ENCODE data around the gene A1BG.
"Not testable (repeated sequence)": the region's sequence is repeated elsewhere in the genome, so short reads cannot be mapped to it uniquely, and the experiment has no call there.

The A1BG gene

GRCh38 chr19:58380662-58381459 lies 27.6 kb upstream of the A1BG start, which contains the start of gene ZNF837:
Gene ZNF837, minus strand, starts transcription at chr19:58381030. Its CDS starts 11,698 bp downstream, at chr19:58369332.
- Histone ChIP-seq H3K36me3 (ENCODE audit: insufficient read depth, low read length) (no peaks in the 10 kb centered on the region), H3K4me2 (ENCODE audit: low read depth, low read length, poor library complexity, severe bottlenecking) (peak within 1 kb of the TSS; percentile 84), H3F3A (ENCODE audit: low read depth) (no peaks in the 10 kb centered on the region), H3K9ac (ENCODE audit: low read depth, low read length, poor library complexity, severe bottlenecking) (peak within 1 kb of the TSS; percentile 83), H3K9me3 (ENCODE audit: insufficient read depth, low read depth, low read length) (no peaks in the 10 kb centered on the region), H2AFZ (ENCODE audit: low read length) (peak within 1 kb of the TSS; percentile 92), H3K27me3 (ENCODE audit: insufficient read depth, low read length, poor library complexity, severe bottlenecking) (no peaks in the 10 kb centered on the region), H3K9me2 (replicated peaks; ENCODE audit: low read depth, low read length) (no peaks in the 10 kb centered on the region), H3K79me2 (ENCODE audit: insufficient read depth, low read length) (peaks cover 13% of the 10 kb centered on the region; the same call in 1 of the 2 replicates), H3K4me1 (ENCODE audit: insufficient read depth, low read length, poor library complexity, severe bottlenecking) (peaks cover 18% of the 10 kb centered on the region), H4K20me1 (ENCODE audit: insufficient read depth, low read length, poor library complexity, severe bottlenecking) (no peaks in the 10 kb centered on the region), H3K4me3 (ENCODE audit: low read length, poor library complexity, severe bottlenecking) (peak within 1 kb of the TSS; percentile 77)
- no peak for TF ChIP-seq EZH2phosphoT487 (IDR thresholded peaks at IDR 0.05; ENCODE audit: borderline replicate concordance)
- TF ChIP-seq, protein P1, sequence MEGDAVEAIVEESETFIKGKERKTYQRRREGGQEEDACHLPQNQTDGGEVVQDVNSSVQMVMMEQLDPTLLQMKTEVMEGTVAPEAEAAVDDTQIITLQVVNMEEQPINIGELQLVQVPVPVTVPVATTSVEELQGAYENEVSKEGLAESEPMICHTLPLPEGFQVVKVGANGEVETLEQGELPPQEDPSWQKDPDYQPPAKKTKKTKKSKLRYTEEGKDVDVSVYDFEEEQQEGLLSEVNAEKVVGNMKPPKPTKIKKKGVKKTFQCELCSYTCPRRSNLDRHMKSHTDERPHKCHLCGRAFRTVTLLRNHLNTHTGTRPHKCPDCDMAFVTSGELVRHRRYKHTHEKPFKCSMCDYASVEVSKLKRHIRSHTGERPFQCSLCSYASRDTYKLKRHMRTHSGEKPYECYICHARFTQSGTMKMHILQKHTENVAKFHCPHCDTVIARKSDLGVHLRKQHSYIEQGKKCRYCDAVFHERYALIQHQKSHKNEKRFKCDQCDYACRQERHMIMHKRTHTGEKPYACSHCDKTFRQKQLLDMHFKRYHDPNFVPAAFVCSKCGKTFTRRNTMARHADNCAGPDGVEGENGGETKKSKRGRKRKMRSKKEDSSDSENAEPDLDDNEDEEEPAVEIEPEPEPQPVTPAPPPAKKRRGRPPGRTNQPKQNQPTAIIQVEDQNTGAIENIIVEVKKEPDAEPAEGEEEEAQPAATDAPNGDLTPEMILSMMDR (conservative IDR thresholded peaks at IDR 0.05; ENCODE audit: low read length), result no peak

- H3K4me2 ChIP-seq (ENCODE audit: low read depth, low read length, poor library complexity, severe bottlenecking), result peak overlapping the region; percentile 81
- H3K27me3 ChIP-seq (ENCODE audit: insufficient read depth, low read length, poor library complexity, severe bottlenecking), result no peaks in the 10 kb centered on the region
- TF ChIP-seq, protein P1 (conservative IDR thresholded peaks at IDR 0.05; ENCODE audit: low read length), result no peak
- no peak for TF ChIP-seq EZH2phosphoT487 (IDR thresholded peaks at IDR 0.05; ENCODE audit: borderline replicate concordance)
- peak overlapping the region; percentile 77 for H3K4me3 ChIP-seq (ENCODE audit: low read length, poor library complexity, severe bottlenecking)
- H2AFZ ChIP-seq (ENCODE audit: low read length), result peak overlapping the region; percentile 92
- no peaks in the 10 kb centered on the region for H3K36me3 ChIP-seq (ENCODE audit: insufficient read depth, low read length)
- H3K4me1 ChIP-seq (ENCODE audit: insufficient read depth, low read length, poor library complexity, severe bottlenecking), result peaks cover 11% of the 10 kb centered on the region
- peaks cover 6% of the 10 kb centered on the region; the same call in 1 of the 2 replicates for H3K79me2 ChIP-seq (ENCODE audit: insufficient read depth, low read length)
- peak overlapping the region; percentile 83 for H3K9ac ChIP-seq (ENCODE audit: low read depth, low read length, poor library complexity, severe bottlenecking)
- no peaks in the 10 kb centered on the region for H3K9me3 ChIP-seq (ENCODE audit: insufficient read depth, low read depth, low read length)
- no peaks in the 10 kb centered on the region for H3K9me2 ChIP-seq (replicated peaks; ENCODE audit: low read depth, low read length)
- H4K20me1 ChIP-seq (ENCODE audit: insufficient read depth, low read length, poor library complexity, severe bottlenecking), result no peaks in the 10 kb centered on the region
- no peaks in the 10 kb centered on the region for H3F3A ChIP-seq (ENCODE audit: low read depth)
These were observed 26.9 kb upstream of the A1BG start for GRCh38 chr19:58380037-58380661.

GRCh38 chr19:58379246-58379645 lies 26.0 kb upstream of the A1BG start:
- Histone ChIP-seq H3K9me2 (replicated peaks; ENCODE audit: low read depth, low read length) (no peaks in the 10 kb centered on the region), H3K79me2 (ENCODE audit: insufficient read depth, low read length) (no peaks in the 10 kb centered on the region), H3K9me3 (ENCODE audit: insufficient read depth, low read depth, low read length) (no peaks in the 10 kb centered on the region), H4K20me1 (ENCODE audit: insufficient read depth, low read length, poor library complexity, severe bottlenecking) (no peaks in the 10 kb centered on the region), H3K4me2 (ENCODE audit: low read depth, low read length, poor library complexity, severe bottlenecking) (peak overlapping the region; percentile 81), H3F3A (ENCODE audit: low read depth) (no peaks in the 10 kb centered on the region), H3K4me1 (ENCODE audit: insufficient read depth, low read length, poor library complexity, severe bottlenecking) (peaks cover 9% of the 10 kb centered on the region), H3K27me3 (ENCODE audit: insufficient read depth, low read length, poor library complexity, severe bottlenecking) (no peaks in the 10 kb centered on the region), H2AFZ (ENCODE audit: low read length) (no peak overlapping the region), H3K9ac (ENCODE audit: low read depth, low read length, poor library complexity, severe bottlenecking) (peak overlapping the region; percentile 83), H3K36me3 (ENCODE audit: insufficient read depth, low read length) (no peaks in the 10 kb centered on the region), H3K4me3 (ENCODE audit: low read length, poor library complexity, severe bottlenecking) (peak overlapping the region; percentile 77)
- TF ChIP-seq, protein P1 (conservative IDR thresholded peaks at IDR 0.05; ENCODE audit: low read length), result no peak
- no peak for TF ChIP-seq EZH2phosphoT487 (IDR thresholded peaks at IDR 0.05; ENCODE audit: borderline replicate concordance)

- H3K9me2 ChIP-seq (replicated peaks; ENCODE audit: low read depth, low read length); H4K20me1 ChIP-seq (ENCODE audit: insufficient read depth, low read length, poor library complexity, severe bottlenecking): not testable (repeated sequence)
These were observed 23.4 kb upstream of the A1BG start for GRCh38 chr19:58376724-58377123.

More at GRCh38 chr19:58376724-58377123, 23.4 kb upstream of the A1BG start:
- H3K79me2 ChIP-seq (ENCODE audit: insufficient read depth, low read length); H2AFZ ChIP-seq (ENCODE audit: low read length); H3K4me3 ChIP-seq (ENCODE audit: low read length, poor library complexity, severe bottlenecking); H3K4me2 ChIP-seq (ENCODE audit: low read depth, low read length, poor library complexity, severe bottlenecking); H3K27me3 ChIP-seq (ENCODE audit: insufficient read depth, low read length, poor library complexity, severe bottlenecking); H3F3A ChIP-seq (ENCODE audit: low read depth); H3K4me1 ChIP-seq (ENCODE audit: insufficient read depth, low read length, poor library complexity, severe bottlenecking); H3K36me3 ChIP-seq (ENCODE audit: insufficient read depth, low read length); H3K9ac ChIP-seq (ENCODE audit: low read depth, low read length, poor library complexity, severe bottlenecking); H3K9me3 ChIP-seq (ENCODE audit: insufficient read depth, low read depth, low read length): not testable (repeated sequence)

Measured in Loucy (cell line).